Retinal pigment epithelial cell (primary cell): ENCODE data around the gene SCN3A.

Experiments used
- DNase-seq: peaks from one replicate; pipeline ENCODE4 v3.0.0-alpha.2; 2010; ENCODE audit warnings: low read depth
- H3K4me3 ChIP-seq: 2 replicates; pipeline ENCODE4 v1.5.1; 2011; ENCODE audit warnings: mild to moderate bottlenecking, low read length, control low read depth, moderate library complexity
- TF ChIP-seq, protein P1 (sequence below): conservative IDR thresholded peaks from 2 replicates; pipeline ENCODE4 v1.5.1; 2011; ENCODE audit warnings: low read depth, low read length, control low read depth, inconsistent platforms

Gene SCN3A

DNA sequence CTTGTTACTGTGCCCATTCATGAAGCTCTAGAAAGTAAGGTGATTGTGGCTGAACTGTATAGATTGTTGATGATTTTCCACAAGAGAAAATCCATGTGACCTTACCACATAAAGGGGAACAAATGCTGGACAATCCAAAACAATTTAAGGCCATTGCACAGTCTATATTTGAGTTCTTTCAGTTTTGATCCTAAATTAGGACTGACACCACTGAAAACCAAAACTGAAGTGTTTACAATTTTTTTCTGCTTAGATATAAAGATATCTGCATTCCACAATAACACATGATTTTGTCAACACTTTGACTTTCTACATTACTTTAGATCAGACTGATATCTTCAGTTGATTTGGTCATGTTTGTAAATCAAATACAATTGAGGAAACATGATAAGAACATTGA lies 124.9 kb downstream of the SCN3A start:
- TF ChIP-seq, protein P1, sequence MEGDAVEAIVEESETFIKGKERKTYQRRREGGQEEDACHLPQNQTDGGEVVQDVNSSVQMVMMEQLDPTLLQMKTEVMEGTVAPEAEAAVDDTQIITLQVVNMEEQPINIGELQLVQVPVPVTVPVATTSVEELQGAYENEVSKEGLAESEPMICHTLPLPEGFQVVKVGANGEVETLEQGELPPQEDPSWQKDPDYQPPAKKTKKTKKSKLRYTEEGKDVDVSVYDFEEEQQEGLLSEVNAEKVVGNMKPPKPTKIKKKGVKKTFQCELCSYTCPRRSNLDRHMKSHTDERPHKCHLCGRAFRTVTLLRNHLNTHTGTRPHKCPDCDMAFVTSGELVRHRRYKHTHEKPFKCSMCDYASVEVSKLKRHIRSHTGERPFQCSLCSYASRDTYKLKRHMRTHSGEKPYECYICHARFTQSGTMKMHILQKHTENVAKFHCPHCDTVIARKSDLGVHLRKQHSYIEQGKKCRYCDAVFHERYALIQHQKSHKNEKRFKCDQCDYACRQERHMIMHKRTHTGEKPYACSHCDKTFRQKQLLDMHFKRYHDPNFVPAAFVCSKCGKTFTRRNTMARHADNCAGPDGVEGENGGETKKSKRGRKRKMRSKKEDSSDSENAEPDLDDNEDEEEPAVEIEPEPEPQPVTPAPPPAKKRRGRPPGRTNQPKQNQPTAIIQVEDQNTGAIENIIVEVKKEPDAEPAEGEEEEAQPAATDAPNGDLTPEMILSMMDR, result no peak
- no peak for DNase-seq
- H3K4me3 ChIP-seq, result no peak overlapping the region

DNA sequence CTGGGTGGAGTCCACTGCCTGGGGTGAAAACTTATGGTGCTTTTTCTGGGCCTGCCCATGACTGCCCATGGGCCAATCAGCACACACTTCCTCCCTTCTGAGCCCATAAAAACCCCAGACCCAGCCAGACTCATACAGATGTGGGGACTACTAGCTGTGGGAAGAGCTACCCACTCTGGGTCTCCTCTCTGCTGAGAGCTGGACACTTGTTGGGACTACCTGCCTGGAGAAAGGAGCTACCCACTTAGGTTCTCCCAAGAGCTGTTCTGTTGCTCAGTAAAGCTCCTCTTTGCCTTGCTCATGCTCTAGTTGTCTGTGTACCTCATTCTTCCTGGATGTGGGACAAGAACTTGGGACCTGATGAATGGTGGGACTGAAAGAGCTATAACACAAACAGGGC lies 129.0 kb downstream of the SCN3A start:
- no peak overlapping the region for H3K4me3 ChIP-seq
- TF ChIP-seq, protein P1, result no peak

DNA sequence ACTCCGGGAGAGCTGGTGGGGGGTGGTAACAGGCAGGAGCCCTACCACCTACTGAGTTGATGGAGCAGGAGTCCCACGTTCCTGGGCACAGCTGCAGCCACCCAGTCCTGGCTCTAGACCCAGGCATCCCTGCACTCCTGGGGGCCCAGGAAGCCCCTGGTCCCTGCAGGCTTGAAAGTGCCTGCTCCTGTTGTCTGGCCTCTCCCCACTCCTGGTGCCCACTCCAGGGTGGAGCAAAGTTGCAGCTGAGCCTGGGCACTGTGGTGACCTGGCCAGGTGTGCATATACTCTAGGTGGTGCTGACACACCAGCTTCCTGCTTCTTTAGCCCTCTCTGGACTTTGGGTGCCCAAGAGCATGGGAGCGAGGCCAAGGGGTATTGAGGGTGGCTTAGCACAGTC lies 129.5 kb downstream of the SCN3A start:
- TF ChIP-seq, protein P1, result no peak
- no peak overlapping the region for H3K4me3 ChIP-seq
- DNase-seq, result no peak

More for the DNA sequence above, 129.0 kb downstream of the SCN3A start:
- no peak for DNase-seq

DNA sequence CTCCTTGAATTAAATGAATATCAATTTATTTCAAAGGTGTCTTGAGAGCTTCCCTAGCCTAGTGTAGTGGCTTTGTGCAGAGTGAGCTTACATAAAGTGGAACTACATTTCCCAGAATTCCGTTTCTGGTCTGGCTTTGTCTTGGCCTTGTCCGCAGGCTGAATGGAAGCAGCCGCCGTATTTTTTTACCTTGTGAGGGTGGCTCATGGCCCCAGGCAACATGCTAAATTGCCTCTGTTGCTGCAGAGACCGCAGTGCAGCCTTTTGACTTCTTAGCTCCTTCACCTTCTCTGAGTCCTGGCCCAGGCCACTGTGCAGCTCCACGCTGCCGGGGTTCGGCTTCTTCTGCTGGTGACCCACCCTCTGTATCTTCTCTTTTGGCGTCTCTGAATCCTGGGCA lies 133.8 kb downstream of the SCN3A start:
- DNase-seq, result no peak
- TF ChIP-seq, protein P1, result no peak
- H3K4me3 ChIP-seq, result no peak overlapping the region

DNA sequence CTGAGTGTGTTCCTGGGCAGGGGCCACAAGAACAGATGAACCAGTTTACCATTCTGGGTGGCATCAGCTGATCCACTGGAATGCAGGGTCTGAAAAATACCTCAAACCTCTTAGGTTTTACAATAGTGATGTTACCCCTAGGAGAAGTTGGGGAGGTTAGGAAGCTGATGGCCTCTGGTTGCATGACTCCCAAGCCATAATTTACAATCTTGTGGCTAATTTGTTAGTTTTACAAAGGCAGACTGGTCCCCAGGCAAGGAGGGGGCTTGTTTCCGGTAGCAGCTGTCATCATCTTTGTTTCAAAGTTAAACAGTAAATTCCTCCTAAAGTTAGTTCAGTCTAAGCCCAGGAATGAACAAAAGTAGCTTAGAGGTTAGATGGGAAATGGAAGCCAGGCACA lies 134.7 kb downstream of the SCN3A start:
- no peak overlapping the region for H3K4me3 ChIP-seq
- TF ChIP-seq, protein P1, result no peak
- no peak for DNase-seq

DNA sequence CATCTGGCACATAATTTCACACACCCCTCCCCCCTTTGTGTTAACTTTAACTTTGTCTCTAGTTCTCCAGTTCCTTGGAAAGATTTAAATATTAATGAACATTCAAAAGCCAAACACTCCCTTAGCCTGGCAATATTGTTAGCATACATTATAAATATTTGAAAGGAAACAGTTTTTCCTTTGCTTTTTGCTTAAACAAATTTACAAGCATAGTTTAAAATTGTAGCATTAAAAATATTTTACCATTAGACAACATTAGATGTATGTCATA lies 135.4 kb downstream of the SCN3A start:
- peak overlapping the region; percentile 36 for H3K4me3 ChIP-seq
- TF ChIP-seq, protein P1, result no peak
- DNase-seq, result no peak

DNA sequence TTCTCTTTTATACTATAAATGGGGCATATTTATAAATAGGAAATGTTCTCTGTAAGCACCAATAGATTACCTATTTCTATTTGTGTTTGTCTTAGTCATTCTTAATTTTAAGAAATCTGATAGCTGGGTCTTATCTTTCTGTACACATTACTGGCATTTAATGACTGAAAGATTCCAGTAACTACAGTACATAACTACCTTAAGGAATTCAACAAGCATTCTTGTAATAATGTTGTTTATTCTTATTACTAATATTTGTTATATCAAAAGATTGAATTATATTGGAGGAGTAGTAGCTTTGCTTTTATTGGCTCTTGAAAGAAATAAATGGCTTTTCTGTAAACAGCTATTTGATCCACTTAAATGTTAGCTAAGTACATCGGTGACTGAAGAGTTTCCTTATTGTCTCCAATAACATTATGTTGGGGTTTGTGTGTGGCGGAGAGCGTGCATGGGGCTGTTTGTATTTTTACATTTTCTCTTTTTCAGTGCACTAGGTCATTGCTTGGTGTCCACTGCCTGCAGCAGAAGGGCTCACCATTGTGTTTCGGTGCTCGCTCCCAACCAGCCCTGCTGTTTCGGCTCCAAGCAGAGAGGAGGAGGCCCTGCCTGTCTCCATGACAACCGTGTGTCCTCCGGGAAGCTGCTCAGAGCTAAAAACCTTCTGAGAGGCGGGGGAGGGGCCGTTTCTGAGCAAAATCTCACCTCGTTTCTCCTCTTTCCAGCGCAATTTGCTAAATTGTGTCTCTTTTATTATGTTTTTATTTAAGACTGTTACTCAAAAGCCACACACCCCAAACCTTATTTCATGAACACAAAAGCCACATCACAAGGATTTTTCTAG lies 136.0 kb downstream of the SCN3A start:
- DNase-seq, result peak; percentile 15
- TF ChIP-seq, protein P1, result no peak
- peak overlapping the region; percentile 36 for H3K4me3 ChIP-seq
